ENCODE measurements around the gene HBS1L.

The HBS1L gene

DNA sequence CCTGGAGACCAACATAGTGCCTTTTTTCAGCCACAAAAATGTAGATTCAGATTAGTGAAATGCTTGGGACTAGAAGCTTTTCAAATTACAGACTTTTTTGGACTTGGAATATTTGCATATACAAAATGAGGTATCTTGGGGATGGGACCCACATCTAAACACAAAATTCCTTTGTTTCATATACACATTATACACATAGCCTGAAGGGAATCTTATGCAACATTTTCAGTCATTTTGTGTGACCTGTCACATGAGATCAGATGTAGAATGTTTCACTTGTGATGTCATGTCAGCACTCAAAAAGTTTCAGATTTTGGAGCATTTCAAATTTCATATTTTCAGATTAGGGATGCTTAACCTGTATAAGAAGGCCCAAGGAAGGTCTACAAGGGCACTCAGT, 60.2 kb downstream of the HBS1L start:
- no peak for DNase-seq

DNA sequence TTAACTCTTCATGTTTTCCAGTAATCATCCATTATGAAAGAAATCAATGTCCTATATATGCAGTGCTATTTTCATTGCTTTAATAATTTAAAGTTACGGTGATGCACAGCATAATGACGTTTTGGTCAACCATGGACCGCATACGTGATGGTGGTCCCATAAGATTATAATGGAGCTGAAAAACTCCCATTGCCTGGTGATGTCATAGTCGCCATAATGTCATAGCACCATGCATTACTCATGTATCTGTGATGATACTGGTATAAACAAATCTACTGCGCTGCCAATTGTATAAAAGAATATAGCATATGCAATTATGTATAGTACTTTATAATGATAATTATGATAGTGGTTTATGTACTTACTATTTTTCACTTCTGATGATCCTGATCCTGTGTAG, 62.5 kb downstream of the HBS1L start:
- no peak for DNase-seq

DNA sequence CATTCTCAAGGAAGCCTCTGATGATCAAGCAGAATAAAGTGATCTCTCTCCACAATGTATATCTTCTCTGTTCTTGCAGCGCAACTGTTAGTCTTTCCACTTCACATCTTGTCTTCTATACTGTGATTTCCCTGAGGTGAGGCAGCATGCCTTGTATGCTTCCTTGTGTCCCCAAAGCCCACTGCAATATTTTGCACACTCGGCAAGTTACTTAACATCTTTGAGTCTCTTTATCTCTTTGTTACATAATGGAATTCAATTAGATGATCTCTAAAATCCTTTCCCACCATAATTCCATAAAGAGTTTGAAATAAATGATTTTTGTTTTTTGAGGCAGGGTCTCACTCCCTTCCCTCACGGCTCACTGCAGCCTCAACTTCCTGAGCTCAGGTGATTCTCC, 64.4 kb downstream of the HBS1L start:
- no peak for DNase-seq

DNA sequence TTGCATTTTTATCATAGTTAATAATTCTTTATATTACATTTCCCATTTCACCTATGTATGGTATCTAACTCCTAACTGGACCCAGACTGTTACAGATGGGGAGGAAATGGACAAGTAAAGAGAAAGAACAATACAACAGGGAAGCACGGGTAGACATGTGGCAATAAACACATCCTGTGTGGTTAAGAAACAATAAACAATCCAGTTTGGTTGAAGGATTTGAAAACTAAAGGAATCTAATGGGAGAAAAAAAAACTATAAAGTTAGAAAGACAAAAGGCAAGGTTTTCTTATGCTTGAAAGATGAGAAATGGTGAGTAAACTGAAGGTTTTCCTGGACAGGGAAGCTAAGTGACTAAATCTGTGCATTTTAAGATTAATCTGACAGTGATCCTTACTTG, 69.8 kb downstream of the HBS1L start:
- no peak for DNase-seq

DNA sequence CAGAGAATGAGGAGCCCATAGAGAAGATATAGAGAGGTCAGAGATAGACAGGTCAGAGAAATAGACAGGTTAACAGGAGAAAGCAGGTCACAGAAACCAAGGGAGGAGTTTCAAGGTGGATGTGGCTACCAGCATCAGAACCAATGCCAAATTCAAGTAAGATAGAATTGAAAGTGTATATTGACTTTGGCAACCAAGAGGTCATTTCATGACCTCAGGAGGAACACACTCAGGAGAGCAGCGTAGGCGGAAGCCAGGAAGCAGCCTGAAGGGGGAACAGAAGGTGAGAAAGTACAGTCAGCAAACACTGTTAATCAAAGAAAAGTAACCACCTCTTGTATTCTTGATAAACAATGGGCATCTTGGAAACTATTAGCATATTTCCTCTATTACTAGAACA, 70.8 kb downstream of the HBS1L start:
- DNase-seq: no peak

DNA sequence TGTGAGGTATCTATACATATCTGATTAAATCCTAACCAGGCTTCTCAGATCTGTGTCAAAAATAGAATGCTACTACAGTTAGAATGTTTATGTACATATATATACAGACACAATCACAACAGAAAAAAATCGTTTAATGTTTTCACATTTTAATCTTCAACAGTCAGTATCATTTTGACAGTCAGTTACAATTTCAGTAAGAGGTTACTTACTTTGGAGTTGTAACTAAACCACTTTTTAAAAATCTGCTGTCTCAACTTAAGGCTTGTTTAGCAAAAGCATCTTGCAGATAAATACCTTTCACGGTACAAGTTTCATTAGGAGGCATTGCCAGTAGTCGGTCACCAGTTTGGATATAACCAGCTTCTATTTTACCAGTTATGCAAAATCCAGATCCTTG, 72.5 kb downstream of the HBS1L start:
- no peak for DNase-seq

DNA sequence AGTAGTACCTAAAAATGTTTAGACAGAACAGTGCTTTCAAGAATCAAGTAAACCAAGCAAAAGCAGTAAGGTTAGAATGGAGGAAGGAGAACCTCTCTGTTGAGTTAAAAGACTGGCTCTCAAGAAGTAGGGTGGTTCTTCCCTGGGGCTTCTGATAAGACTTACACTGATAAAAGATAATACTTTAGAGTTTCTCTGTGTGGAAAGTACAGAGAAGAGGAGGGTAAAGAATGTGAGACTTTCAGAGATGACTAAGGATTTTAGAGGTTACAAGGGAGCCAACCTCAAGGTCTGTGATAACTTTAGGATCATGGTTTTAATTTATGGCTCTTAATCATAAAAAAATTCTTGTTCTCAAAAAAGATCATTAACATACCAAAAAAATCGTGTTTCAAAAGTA, 73.8 kb downstream of the HBS1L start:
- no peak for DNase-seq

DNA sequence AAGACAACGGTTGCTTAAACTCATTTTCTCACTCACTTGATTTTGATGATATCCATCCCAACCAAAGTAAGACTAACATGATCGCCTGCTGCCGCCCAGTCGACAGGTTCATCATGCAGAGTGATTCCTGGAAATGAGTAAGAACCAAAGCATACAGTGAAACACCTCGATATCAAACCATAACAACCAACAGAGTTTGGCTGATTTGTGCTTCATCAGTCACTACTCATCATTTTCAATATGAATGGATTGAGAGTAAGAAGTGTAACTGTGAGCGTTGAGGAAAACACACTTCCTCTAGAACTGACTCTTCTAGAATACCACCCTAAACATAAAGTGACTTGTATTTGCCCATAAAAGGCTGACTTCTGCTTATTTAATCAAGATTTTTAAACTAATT, 75.5 kb downstream of the HBS1L start:
- no peak for DNase-seq

DNA sequence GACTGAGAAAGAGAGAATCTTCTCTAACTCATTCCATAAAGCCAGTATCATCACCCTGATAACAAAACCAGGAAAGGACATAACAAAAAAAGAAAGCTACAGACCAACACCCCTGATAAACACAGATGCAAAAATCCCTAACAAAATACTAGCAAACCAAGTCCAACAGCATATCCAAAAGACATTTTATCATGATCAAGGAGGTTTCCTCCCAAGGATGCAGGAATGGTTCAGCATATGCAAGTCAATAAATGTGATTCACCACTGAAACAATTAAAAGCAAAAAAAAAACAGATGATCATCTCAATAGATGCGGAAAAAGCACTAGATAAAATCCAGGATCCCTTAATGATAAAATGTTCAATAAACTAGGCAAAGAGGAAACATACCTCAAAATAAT, 80.3 kb downstream of the HBS1L start:
- no peak for DNase-seq

DNA sequence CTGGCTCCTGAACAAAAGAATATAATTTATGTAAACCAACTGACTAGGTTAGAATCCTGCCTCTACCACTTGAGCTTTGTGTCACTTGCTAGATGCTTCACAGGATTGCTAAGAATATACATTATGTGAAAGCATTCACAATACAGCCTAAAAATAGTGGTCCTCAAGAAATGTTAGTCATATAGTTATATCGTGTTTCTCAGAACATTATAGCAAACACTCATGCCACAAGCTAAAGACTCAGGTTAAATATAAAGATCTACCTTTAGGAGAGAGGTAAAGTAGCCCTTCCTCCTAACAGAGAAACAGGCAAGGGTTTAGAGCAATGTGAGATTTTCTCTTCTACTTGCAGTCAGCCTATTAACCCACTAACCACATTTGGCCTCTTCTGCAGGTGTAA, 86.9 kb downstream of the HBS1L start:
- no peak for DNase-seq

DNA sequence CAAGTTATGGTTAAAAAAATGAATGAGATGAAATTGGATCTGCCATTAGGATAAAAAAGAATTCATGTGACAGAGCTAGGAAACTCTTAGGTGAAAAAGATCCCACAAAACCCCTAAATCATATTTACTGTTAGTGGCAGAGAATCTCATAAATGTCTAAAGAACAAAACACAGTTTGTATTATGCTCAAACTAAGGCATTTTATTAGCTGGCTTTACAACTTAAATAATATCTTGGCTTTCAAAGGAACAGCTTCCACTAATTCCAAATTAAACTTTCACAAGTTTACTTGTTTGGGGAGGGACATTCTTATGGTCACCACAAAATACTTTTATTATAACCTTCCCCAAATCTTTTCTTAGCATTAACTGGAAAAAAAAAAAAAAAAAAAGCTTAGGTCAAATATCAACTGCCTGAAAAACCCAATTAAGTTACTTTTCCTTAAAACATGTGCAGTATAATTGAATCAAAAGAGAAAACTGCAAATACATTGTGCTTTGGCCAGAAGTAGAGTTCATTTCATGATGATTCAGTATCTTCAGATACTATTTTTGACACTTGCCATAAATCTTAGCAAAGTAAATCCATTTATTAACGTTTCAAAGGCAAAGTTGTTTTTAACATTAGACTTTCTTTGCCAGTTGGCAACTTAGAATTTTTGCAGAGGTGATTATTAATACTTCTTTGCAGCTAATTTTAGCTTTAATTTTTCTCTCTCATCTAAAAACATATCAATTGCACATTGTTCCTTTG, 90.0 kb downstream of the HBS1L start:
- DNase-seq: no peak

DNA sequence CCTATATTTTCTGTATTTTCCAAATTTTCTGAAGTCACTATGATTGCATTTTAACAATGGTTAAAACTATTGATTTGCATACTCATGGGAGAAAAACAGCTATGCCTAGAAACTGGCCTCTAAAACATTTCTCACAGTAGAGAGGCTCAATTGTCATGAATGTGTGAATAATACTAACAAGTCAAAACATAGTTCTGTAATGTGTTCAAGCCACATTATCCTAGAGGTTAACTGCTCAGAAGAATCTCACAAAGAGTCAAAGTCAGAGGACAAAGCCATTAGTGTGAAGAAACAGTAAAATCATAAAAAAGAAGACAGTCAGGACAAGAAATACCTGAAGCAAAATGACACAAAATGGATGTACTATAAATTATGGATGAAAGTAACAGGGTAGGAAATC, 92.2 kb downstream of the HBS1L start:
- DNase-seq: no peak

DNA sequence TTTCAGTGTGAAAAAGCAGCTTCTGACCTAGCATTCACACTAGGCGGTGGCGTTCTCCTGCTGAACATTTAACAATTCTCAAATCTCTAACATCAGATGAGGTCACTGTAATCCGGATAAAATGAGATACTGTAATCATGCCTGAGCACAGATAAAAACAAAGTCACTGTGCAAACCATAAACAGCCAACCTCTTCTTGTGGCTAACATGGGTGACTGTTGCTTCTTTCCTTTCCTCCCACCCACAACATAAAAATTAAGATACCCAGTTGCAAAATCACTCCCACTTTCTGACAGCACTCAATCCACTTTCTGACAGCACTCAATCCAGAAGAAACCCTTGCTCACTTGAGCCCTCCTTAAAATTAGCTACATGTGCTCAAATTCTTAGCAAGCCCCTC, 93.3 kb downstream of the HBS1L start:
- DNase-seq: no peak

DNA sequence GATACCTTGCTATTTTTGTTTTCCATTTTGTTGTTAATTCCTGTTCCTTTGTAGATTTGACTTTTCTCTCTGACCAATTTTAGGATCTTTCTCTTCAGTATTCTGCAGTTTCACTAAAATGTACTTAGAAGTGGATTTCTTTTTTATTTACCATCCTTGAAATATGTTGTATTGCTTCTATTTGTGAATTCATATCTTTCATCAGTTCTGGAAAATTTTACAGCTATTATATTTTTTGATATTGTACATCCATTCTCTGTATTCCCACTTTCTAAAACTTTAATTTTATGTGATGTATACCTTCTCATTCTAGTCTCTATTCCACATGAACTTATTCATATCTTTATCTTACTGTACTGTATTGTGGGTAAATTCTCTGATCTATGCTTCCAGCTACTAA, 95.0 kb downstream of the HBS1L start:
- DNase-seq: no peak

DNA sequence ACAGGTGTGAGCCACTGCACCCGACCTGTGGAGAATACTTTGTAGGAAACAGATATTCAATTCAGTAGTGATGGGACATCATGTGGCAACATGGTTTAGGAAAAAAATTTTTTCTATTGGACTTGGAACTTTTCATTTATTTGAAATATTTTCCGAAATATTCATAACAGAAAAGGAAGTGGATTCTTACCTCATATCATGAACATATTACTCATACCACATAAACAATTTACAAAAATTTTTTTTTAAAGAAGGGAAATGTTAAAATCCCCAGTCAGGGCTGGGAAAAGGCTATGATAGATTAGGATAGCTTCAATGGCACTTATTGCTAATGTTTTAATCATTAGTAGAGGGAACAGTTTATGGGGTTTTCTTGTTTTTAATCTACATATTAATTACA, 97.9 kb downstream of the HBS1L start:
- DNase-seq: no peak

DNA sequence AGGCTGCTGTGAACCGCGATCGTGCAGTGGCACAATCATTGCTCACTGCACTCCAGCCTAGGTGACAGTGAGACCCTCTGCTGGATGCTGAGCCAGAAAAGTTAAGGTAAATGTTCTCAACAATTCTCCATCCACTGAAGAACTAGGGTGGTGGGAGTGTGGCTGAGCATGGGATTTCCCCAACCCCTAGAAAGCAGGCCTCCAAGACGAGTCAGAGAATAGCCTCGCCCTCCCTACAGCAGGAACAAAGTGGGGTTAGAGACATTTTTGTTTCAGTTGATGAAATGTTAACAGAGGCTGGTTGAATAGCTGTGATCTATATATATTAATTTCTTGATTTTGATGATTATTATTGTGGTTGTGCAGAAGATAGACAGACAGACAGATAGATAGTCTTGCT, 98.6 kb downstream of the HBS1L start:
- DNase-seq: no peak

DNA sequence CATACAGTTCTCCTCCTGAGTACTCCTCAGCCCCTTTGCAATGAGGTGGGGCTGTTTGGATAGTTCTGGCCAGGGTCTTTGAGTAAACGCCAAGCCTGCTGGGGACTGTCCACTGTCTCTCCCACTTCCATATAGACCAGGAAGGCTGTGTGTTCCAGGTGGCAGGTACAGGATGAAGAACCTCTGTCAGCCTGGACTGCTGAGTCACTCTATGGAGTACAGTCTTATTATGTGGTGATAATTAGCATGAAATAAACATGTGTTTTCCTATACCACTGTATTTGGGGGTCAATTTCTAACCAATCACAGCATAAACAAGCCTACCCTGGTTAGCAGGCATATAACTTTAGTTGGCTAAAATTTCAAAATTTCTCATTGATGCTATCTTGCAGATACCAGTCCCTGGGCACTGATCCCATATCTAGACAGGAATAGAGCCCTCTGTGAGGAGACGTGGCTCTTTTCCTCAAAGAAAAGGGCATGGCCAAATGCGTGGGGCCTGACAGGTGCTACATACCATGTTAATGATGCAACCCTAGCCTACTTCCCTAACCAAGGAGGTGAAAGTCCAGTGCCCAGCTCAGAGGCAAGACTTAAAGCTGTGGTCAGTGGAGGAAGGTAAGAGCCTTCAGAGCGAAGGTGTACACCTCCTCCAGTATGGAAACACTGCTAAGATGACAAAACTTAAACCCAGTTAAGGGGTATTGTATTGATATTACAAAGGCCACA, 100.2 kb downstream of the HBS1L start:
- DNase-seq: no peak

DNA sequence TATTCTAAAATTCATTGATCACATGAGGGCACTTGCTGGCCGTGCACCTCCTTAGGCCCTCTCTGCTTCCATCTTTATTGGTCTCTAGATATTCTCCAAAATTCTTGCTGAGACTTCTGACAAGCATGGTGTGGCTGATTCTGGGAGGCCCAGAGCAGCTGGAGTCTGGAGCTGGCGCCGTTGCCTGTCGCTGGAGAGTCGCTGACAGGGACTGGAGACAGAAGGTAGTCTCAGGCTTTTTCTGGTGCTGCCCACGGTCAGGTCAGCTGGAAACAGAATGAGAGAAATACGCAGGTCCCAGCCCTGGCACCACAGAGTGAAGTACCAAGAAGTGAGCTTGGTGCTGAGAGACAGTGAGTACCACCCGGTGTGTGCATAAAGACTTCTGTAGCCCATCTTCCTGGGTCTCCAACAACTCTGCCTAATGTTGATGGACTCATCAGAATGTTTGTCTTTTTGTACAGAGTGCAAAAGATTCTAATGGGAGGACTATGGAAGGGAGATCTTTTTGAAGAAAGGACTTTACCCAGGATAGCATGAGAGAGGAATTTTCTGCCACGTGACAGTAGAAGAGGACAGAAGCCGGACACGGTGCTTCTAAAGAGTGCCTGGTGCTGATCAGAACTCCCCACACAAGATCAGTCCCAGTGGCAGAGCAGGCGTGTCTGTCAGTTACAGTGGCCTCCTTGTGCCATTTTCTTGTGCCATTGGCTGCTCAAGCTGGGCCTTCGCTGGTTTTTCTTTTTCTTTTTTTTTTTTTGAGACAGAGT, 102.9 kb downstream of the HBS1L start:
- DNase-seq: no peak

DNA sequence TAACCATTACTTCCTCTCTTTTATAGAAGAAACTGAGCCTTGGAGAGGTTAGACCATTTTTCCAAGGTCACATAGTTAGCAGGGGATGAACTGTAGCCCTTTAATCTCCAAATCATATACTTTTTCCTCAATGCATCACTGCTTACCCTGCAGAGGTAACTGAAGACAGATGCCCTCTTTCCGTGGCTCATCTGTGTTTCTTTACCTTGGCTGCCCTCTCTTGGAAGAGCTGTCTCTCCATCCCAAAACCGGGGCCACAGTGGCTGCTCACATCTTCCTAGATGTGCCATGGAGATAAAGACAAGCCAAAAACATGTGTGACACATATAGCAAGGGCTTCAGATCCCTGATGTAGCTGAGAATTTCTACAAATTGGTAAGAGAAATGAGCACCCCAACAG, 104.1 kb downstream of the HBS1L start:
- no peak for DNase-seq

DNA sequence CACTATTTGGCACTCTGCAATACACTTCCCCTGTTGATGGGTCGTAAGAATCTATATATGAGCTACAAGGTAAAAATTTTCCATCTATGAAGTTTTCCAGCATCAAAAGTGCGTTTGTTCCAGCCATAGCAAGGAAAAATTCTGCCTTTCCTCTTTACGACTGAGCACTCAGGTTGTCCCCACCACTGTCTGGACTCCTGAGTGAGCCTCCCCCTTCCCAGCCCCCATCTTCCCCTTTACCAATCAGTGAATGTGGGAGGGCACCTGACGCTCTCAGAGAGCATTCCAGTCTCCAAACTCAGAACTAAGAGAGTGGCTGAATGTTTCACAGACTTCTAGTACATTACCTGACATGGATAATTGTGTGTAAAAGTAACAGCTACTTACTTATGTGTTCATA, 104.7 kb downstream of the HBS1L start, which contains the start of gene ALDH8A1:
Gene ALDH8A1 (minus strand): TSS at position 175 of the 400 bp plus-strand sequence. CDS start 48 bp downstream, at position 127.
- no peak for DNase-seq

DNA sequence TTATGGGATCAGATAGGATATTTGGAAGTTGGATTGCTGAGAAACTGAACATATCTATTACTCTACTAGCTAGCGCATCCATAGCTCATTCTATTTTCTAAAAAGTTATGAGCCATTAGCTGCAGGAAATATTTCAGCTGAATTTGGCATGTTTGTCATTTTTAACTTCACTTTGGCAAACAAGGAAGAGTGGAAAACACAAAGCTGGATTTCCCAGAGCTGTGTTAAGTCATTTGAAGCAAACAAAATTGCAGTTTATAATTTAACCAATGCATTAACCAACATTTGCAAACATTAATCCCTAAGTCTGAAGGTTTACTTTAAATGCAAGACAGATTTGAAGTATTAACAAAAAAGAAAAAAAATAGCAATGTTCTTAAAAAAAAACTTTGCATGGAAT, 105.9 kb downstream of the HBS1L start:
- no peak for DNase-seq

DNA sequence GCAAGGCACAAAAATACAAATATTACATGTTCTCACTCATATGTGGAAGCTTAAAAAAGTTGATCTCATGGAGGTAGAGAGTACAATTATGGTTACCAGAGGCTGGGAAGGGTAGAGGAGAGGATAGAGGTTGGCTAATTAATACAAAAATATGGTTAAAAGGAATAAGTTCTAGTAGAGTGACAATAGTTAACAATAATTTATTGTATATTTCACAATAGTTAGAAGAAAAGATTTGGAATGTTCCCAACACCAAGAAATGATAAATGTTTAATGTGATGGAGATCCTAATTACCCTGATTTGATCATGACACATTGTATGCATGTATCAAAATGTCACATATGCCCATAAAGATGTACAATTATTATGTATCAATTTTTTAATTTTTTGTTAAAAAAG, 106.5 kb downstream of the HBS1L start:
- no peak for DNase-seq

DNA sequence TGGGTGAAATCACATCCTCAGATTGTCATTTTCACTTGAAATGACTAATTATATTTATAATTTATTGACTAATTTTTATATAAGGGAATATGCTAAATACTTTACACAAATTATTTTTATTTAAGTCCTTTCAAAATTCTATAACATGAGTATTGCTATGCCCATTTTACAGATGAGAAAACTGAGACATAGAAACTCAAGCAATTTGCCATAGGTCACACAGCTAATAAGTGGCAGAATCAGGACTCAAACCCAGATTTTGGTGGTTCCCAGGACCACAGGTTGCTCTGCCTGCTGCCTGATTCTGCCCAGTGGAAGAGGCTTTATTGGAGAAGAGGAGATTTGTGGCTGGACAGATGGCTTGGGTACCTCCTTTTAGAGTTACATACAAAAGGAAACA, 109.6 kb downstream of the HBS1L start:
- no peak for DNase-seq

DNA sequence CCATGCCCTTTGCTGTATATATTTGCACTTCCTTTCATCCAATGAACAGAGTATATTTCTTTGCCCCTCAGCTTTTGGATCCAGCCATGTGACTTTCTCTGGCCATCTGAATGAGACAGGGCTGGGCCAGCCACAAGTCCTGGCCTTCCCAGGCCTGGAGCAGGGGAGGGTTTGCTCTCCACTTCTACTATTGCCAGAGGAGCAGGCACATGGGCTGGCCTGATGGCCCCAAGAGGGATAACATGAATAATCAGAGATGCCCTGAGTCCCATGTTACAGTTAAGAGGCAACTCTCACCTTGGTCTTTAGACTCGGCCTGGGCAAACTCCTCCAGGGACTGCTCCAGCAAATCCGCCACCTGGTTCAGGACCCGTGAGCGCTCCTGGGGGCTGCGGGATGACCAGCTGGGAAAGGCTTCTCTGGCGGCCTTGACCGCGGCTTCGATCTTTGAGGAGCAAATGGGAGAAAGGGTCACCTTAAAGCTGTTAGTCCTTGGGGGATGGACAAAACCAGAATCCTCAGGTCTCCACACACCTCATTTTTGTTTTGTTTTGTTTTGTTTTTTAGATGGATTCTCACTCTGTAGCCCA, 111.0 kb downstream of the HBS1L start:
- no peak for DNase-seq
